ENCODE measurements around the gene BIRC6. TPM values are rescaled to one million over a fixed set of nuclear protein-coding genes. Genes with fewer than 3 reads are reported as not detected.
"Not testable (repeated sequence)": the region's sequence is repeated elsewhere in the genome, so short reads cannot be mapped to it uniquely, and the experiment has no call there.

BIRC6 gene
- polyA plus RNA-seq, 3 donors: 11.5 to 32.6 (median 12.9) TPM

- no peak overlapping the region for H3K27ac ChIP-seq (ENCODE audit: low read depth in 1 of 2, low read length in 2 of 2)
- no peaks in the 10 kb centered on the region for H3K9me3 ChIP-seq (replicated peaks in 1 of 2; ENCODE audit: control insufficient read depth in 1 of 2, insufficient read depth in 1 of 2, low read length in 2 of 2)
- peaks cover 2 to 3% (median 3%) of the 10 kb centered on the region in 3 donors for H3K27me3 Mint-ChIP-seq (ENCODE audit: low read depth in 3 of 3)
- H3K9ac ChIP-seq (ENCODE audit: insufficient read depth, low read length, poor library complexity, severe bottlenecking): no peak overlapping the region
- no peaks in the 10 kb centered on the region for H4K20me1 ChIP-seq (ENCODE audit: insufficient read depth, low read length)
- DNase-seq: no peak
- H3K27me3 ChIP-seq (ENCODE audit: control insufficient read depth in 2 of 2, insufficient read depth in 2 of 2, low read length in 2 of 2): no peaks in the 10 kb centered on the region
- H3K4me1 Mint-ChIP-seq: peaks cover 18% of the 10 kb centered on the region
- no peak overlapping the region for H3K4me3 ChIP-seq (replicated peaks in 1 of 3; ENCODE audit: low read depth in 2 of 3, low read length in 3 of 3)
- H3K4me3 Mint-ChIP-seq: no peak overlapping the region
- H3K4me2 ChIP-seq (replicated peaks; ENCODE audit: extremely low read depth, low read length, poor library complexity, severe bottlenecking): no peak overlapping the region
- no peak for TF ChIP-seq CTCF (IDR thresholded peaks at IDR 0.05)
- no CpG with 5 or more reads among the region's 5 CpGs for WGBS (ENCODE audit: insufficient coverage)
- no peak overlapping the region for H3K27ac Mint-ChIP-seq
- no peak overlapping the region for H2AFZ ChIP-seq (ENCODE audit: insufficient read depth, low read depth, low read length, poor library complexity, severe bottlenecking)
- peaks cover 34 to 44% of the 10 kb centered on the region in 2 donors for H3K36me3 Mint-ChIP-seq
- peaks cover 14% of the 10 kb centered on the region for H3K79me2 ChIP-seq (ENCODE audit: insufficient read depth, low read length)
- intact Hi-C loops (cut with micrococcal nuclease): no loop called here
- peaks cover 0 to 4% (median 0%) of the 10 kb centered on the region in 7 donors for H3K9me3 Mint-ChIP-seq
- H3K4me1 ChIP-seq (ENCODE audit: control insufficient read depth in 1 of 2, insufficient read depth in 2 of 2, low read length in 2 of 2): peaks cover 10 to 18% of the 10 kb centered on the region in 2 donors
- H3K36me3 ChIP-seq (replicated peaks in 1 of 2; ENCODE audit: control insufficient read depth in 1 of 2, insufficient read depth in 2 of 2, low read length in 2 of 2): peaks cover 36 to 62% of the 10 kb centered on the region in 2 donors
Observed at GRCh38 chr2:32632089-32632488, 275.3 kb downstream of the BIRC6 start.

GRCh38 chr2:32633040-32633439, 276.2 kb downstream of the BIRC6 start:
- WGBS (ENCODE audit: insufficient coverage): no CpG with 5 or more reads among the region's 3 CpGs
- no peak for TF ChIP-seq CTCF (IDR thresholded peaks at IDR 0.05)
- no peak overlapping the region for H3K4me2 ChIP-seq (replicated peaks; ENCODE audit: extremely low read depth, low read length, poor library complexity, severe bottlenecking)
- H3K27ac ChIP-seq (ENCODE audit: low read depth in 1 of 2, low read length in 2 of 2): no peak overlapping the region
- intact Hi-C loops (cut with micrococcal nuclease): no loop called here
- no peaks in the 10 kb centered on the region for H3K9me3 ChIP-seq (replicated peaks in 1 of 2; ENCODE audit: control insufficient read depth in 1 of 2, insufficient read depth in 1 of 2, low read length in 2 of 2)
- Mint-ChIP-seq H3K4me3 (no peak overlapping the region), H3K9me3 (no peaks in the 10 kb centered on the region), H3K27me3 (ENCODE audit: low read depth in 3 of 3) (no peaks in the 10 kb centered on the region), H3K36me3 (peaks cover 39 to 51% of the 10 kb centered on the region in 2 donors), H3K27ac (no peak overlapping the region), H3K4me1 (peaks cover 11% of the 10 kb centered on the region)
- H3K36me3 ChIP-seq (replicated peaks in 1 of 2; ENCODE audit: control insufficient read depth in 1 of 2, insufficient read depth in 2 of 2, low read length in 2 of 2): peaks cover 40 to 71% of the 10 kb centered on the region in 2 donors
- peaks cover 6 to 9% of the 10 kb centered on the region in 2 donors for H3K4me1 ChIP-seq (ENCODE audit: control insufficient read depth in 1 of 2, insufficient read depth in 2 of 2, low read length in 2 of 2)
- peaks cover 14% of the 10 kb centered on the region for H3K79me2 ChIP-seq (ENCODE audit: insufficient read depth, low read length)
- no peak overlapping the region for H3K9ac ChIP-seq (ENCODE audit: insufficient read depth, low read length, poor library complexity, severe bottlenecking)
- H3K27me3 ChIP-seq (ENCODE audit: control insufficient read depth in 2 of 2, insufficient read depth in 2 of 2, low read length in 2 of 2): no peaks in the 10 kb centered on the region
- no peak overlapping the region for H2AFZ ChIP-seq (ENCODE audit: insufficient read depth, low read depth, low read length, poor library complexity, severe bottlenecking)
- no peak for DNase-seq
- no peaks in the 10 kb centered on the region for H4K20me1 ChIP-seq (ENCODE audit: insufficient read depth, low read length)
- H3K4me3 ChIP-seq (replicated peaks in 1 of 3; ENCODE audit: low read depth in 2 of 3, low read length in 3 of 3): no peak overlapping the region

GRCh38 chr2:32638548-32638947, 281.7 kb downstream of the BIRC6 start:
- H3K4me1 Mint-ChIP-seq; H3K9ac ChIP-seq (ENCODE audit: insufficient read depth, low read length, poor library complexity, severe bottlenecking); H2AFZ ChIP-seq (ENCODE audit: insufficient read depth, low read depth, low read length, poor library complexity, severe bottlenecking); H3K27me3 Mint-ChIP-seq (ENCODE audit: low read depth in 3 of 3); H3K79me2 ChIP-seq (ENCODE audit: insufficient read depth, low read length); H3K27me3 ChIP-seq (ENCODE audit: control insufficient read depth in 2 of 2, insufficient read depth in 2 of 2, low read length in 2 of 2); H3K27ac ChIP-seq (ENCODE audit: low read depth in 1 of 2, low read length in 2 of 2); H3K4me3 Mint-ChIP-seq; H3K9me3 Mint-ChIP-seq; H3K4me2 ChIP-seq (replicated peaks; ENCODE audit: extremely low read depth, low read length, poor library complexity, severe bottlenecking); DNase-seq; H3K9me3 ChIP-seq (replicated peaks in 1 of 2; ENCODE audit: control insufficient read depth in 1 of 2, insufficient read depth in 1 of 2, low read length in 2 of 2); H4K20me1 ChIP-seq (ENCODE audit: insufficient read depth, low read length); intact Hi-C loops (cut with micrococcal nuclease); H3K4me3 ChIP-seq (replicated peaks in 1 of 3; ENCODE audit: low read depth in 2 of 3, low read length in 3 of 3); H3K4me1 ChIP-seq (ENCODE audit: control insufficient read depth in 1 of 2, insufficient read depth in 2 of 2, low read length in 2 of 2); H3K27ac Mint-ChIP-seq: not testable (repeated sequence)
- peaks cover 54 to 75% of the 10 kb centered on the region in 2 donors for H3K36me3 Mint-ChIP-seq
- no CpG with 5 or more reads among the region's 5 CpGs for WGBS (ENCODE audit: insufficient coverage)
- H3K36me3 ChIP-seq (replicated peaks in 1 of 2; ENCODE audit: control insufficient read depth in 1 of 2, insufficient read depth in 2 of 2, low read length in 2 of 2): peaks cover 61 to 89% of the 10 kb centered on the region in 2 donors
